Urinary bladder (tissue), 4 donors: ENCODE measurements around the gene FIZ1. TPM values are rescaled to one million over a fixed set of nuclear protein-coding genes. Genes with fewer than 3 reads are reported as not detected.

ENCODE experiments used
- DNase-seq: peaks from one replicate; pipeline ENCODE4 v3.0.0-alpha.2; 2015; ENCODE audit errors: extremely low spot score
- H3K27ac ChIP-seq: one replicate; pipeline ENCODE4 v1.5.1; 2013; ENCODE audit warnings: low read depth, mild to moderate bottlenecking, moderate library complexity
- H3K36me3 ChIP-seq: one replicate; pipeline ENCODE4 v1.6.1; 2013; ENCODE audit warnings: mild to moderate bottlenecking, moderate library complexity; ENCODE audit not compliant: insufficient read depth
- H3K4me1 ChIP-seq: one replicate; pipeline ENCODE4 v1.6.1; 2013; ENCODE audit warnings: mild to moderate bottlenecking, moderate library complexity; ENCODE audit not compliant: insufficient read depth
- H3K4me3 ChIP-seq: one replicate; pipeline ENCODE4 v1.5.1; 2013; ENCODE audit warnings: low read depth, low read length
- WGBS: extraction: QIAGEN DNeasy Blood & Tissue Kit; methylation state at CpG from one replicate; pipeline ENCODE4 v1.1.7; 2013; 5-methylcytosine and 5-hydroxymethylcytosine counted together
- polyA plus RNA-seq: library from polyadenylated mRNA; stranded (reverse); fragments of 200-250 nt; gene quantifications from one replicate; pipeline ENCODE4 v1.2.3, GENCODE V29; 2013
- total RNA-seq: library from RNA; depleted of rRNA; stranded (reverse); fragments of >200 nt; gene quantifications from one replicate; pipeline ENCODE4 v1.2.3, GENCODE V29; 2014
- donor health status: healthy with polysubstance abuse.
- donor health status: healthy.

Gene FIZ1
- total and polyA plus RNA-seq, 2 donors, result 2.3 to 11.1 TPM

DNA sequence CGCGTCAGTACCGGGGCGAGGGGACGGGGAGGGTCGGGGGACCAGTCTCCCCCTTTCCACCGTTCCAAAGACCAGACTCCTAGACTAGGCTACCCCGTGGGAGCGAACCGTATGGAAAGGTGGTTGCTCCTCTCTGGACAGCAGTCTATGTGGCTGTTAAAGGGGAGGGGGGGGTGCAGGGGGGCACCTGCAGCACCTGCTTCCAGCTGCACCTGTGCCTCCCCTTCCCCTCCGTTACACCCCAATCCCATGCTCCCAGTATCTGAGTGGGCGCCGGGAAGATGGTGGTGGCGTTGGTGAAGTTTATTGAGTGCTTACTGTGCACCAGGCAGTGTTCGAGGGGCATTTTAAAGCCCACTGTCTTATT is 1.3 kb upstream of the FIZ1 start:
- 6% methylated on average over 15 of the region's 15 CpGs for whole genome bisulfite sequencing
- Histone ChIP-seq H3K27ac (peak overlapping the region; percentile 65), H3K4me1 (no peaks in the 10 kb centered on the region), H3K36me3 (no peaks in the 10 kb centered on the region), H3K4me3 (peak overlapping the region; percentile 67)
- DNase-seq, result no peak

DNA sequence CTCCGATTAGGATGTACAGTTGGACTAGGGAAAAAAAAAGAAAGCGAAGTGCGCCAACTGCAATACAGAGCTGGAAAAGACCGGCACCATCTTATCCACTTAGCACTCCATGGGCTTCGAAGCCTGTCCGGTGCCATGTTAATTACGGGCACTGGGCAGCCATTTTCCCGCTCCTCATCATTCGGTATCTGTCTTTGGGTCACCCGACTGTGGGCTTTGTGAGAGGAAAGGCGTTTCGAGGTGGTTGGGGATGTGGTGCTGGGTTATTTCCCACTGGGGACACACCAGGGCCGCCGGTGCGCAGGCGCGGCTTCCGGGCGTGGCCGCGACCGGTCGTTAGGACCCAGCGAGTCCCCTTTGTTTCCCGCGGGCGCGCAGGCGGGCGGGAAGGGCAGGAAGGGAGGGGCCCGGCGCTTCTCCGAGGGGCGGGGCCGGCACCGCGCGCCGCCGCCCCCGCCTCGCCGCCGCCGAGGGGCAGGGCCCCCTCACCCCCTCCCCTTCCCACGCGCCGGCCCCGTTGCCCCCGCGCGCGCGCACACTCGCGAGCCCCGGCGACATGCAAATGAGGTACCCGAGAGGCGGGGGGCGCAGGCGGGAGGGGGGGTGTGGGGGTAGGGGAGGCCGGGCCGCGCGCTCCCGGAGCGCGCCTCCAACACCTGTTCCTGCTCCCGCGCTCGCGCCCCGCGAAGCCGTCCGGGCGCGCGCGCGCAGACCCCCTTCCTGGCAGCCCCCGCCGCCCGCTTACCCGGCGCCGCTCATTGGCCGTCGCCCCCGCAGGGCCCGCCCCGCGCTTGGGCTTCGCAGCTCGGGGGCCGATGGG is 735 bp upstream of the FIZ1 start, which contains the start of gene ZNF524:
ZNF524 (plus strand) TSS at position 447 of the 820 bp plus-strand sequence. CDS start 1,825 bp downstream, outside the sequence.
- WGBS, result under 1% methylated on average over 97 of the region's 97 CpGs
- H3K4me3 ChIP-seq, result peak within 1 kb of the TSS; percentile 67

DNA sequence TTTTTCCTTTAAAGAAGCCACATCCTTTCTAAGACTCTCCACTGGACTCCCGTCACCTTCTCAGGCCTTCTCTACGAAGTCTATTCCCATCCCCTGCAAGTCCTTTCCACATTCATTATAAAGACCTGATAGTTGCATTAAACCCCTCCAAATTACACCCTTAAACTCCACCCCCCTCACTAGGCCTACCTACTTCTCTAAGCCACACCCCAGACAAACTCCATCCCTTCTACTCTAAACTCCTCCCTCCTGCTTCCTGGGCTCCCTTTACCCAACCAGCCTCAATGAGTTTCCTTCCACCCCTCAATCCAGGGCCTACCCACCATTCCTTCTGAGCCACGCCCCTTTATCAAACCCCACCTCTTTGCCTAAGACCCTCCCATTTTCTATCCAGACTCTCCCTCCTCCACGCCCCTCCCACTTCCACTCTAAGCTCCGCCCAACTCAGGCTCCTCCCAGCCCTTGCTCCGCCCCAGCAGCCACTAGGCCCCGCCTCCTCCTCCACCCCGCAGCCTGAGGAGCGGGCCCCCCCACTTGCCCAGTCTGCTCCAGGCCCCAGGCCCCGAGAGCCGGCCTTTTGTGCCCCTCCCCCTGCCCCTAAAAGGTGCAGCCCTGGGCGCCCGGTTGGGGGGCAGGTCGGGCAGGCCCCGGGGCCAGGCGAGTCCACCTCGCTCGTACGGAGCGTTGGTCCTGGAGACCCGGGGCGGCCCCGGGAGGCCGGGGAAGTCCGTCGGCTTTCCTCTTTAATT is 424 bp downstream of the FIZ1 start:
- H3K4me3 ChIP-seq, result peak overlapping the region; percentile 67
- WGBS, result 7% methylated on average over 26 of the region's 26 CpGs

More for the DNA sequence above, 735 bp upstream of the FIZ1 start, which contains the start of gene ZNF524:
- Histone ChIP-seq H3K27ac (peak within 1 kb of the TSS; percentile 95), H3K4me1 (no peaks in the 10 kb centered on the region), H3K36me3 (no peaks in the 10 kb centered on the region)
- peak; percentile 89 for DNase-seq

DNA sequence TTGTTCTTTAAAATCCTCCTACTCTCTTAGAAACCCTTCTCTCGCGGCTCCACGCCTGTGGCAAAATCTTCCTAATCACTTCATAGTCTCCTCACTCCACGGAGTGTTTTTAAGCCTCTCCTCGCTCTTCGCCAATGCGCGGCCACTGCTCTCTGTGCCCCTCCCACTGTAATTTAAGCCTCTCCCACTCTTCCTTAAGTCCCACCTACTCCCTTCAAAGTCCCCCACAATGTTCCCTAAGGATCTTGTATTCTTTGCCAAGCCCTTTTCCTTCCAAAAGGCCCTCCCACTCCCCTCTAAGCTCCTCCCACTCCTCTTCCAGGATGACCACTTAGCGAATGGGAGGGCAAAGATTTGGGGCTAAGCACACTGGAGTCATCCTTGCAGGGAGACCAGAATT is 1.3 kb downstream of the FIZ1 start:
- no peak for DNase-seq
- Histone ChIP-seq H3K4me3 (no peak overlapping the region), H3K36me3 (no peaks in the 10 kb centered on the region), H3K4me1 (no peaks in the 10 kb centered on the region), H3K27ac (no peak overlapping the region)
- 85% methylated on average over 9 of the region's 9 CpGs for WGBS

More for the DNA sequence above, 424 bp downstream of the FIZ1 start:
- no peaks in the 10 kb centered on the region for H3K36me3 ChIP-seq
- H3K4me1 ChIP-seq, result no peaks in the 10 kb centered on the region
- DNase-seq, result peak; percentile 80
- H3K27ac ChIP-seq, result peak overlapping the region; percentile 95

DNA sequence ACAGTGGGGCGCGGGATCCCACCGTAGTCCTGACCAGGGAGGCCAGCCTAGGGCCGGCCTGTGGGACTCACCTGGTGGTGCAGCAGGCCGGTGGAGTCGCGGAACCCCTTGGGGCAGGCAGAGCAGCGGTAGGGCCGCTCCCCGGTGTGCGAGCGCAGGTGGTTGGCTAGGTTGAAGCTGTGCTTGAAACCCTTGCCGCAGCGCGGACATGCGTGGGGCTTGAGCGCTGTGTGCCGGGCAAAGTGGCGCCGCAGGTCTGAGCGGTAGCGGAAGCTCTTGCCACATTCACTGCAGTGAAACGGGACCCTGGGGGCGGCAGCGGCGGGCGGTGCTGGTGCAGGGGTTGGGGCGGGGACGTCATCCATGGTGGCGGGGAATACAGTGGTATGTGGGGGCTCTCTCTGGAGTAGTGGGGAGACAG is 1.8 kb downstream of the FIZ1 start:
- H3K36me3 ChIP-seq, result no peaks in the 10 kb centered on the region
- no peak overlapping the region for H3K27ac ChIP-seq
- no peak overlapping the region for H3K4me3 ChIP-seq
- WGBS, result 97% methylated on average over 30 of the region's 30 CpGs
- H3K4me1 ChIP-seq, result no peaks in the 10 kb centered on the region
- DNase-seq, result no peak

GRCh38 chr19:55596304-55596703 is 3.0 kb downstream of the FIZ1 start:
- Histone ChIP-seq H3K36me3 (no peaks in the 10 kb centered on the region), H3K4me3 (no peak overlapping the region), H3K4me1 (no peaks in the 10 kb centered on the region), H3K27ac (no peak overlapping the region)
- no peak for DNase-seq
- WGBS, result 95% methylated on average over 3 of the region's 3 CpGs

- Histone ChIP-seq H3K4me3 (no peak overlapping the region), H3K27ac (no peak overlapping the region), H3K36me3 (no peaks in the 10 kb centered on the region), H3K4me1 (no peaks in the 10 kb centered on the region)
- WGBS, result 91% methylated on average over 4 of the region's 4 CpGs
- no peak for DNase-seq
Measured at GRCh38 chr19:55594996-55595545, 4.2 kb downstream of the FIZ1 start.

GRCh38 chr19:55593096-55593772 is 6.1 kb downstream of the FIZ1 start:
- no peak overlapping the region for H3K27ac ChIP-seq
- no peak for DNase-seq
- H3K36me3 ChIP-seq, result no peaks in the 10 kb centered on the region
- no peak overlapping the region for H3K4me3 ChIP-seq
- 80% methylated on average over 68 of the region's 68 CpGs for WGBS
- H3K4me1 ChIP-seq, result no peaks in the 10 kb centered on the region

DNA sequence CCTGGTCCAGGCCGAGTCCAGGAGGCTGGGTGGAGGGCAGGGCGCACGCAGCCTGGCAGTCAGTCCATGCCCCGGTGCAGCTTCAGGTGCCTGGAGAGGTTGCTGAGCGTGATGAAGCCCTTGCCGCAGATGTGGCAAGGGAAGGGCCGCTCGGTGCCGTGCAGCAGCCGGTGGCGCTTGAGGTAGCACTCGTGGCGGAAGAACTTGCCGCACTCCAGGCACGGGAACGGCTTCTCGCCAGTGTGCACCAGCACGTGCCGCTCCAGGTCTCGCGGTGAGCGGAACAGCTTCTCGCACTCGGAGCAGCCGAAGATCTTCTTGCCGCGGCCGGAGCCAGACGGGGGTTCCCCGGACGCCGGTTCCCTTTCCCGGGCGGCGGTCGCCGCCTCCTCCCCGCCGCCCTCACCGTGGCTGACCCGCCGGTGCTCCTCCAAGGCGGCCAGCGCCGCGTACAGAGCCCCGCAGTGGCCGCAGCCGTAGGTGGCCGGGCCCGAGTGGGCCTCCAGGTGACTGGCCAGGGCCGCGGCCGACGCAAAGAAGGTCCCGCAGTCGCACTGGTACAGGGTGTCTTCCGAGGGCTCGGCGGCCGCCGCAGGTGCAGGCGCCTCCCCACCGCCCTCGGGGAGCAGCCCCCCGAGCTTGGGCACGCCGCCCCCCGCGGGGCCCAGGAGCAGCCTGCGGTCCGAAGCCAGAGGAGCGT is 6.8 kb downstream of the FIZ1 start:
- H3K4me3 ChIP-seq, result no peak overlapping the region
- WGBS, result 85% methylated on average over 73 of the region's 73 CpGs
- H3K27ac ChIP-seq, result no peak overlapping the region
- DNase-seq, result no peak
- no peaks in the 10 kb centered on the region for H3K4me1 ChIP-seq
- no peaks in the 10 kb centered on the region for H3K36me3 ChIP-seq

- DNase-seq, result no peak
- 80% methylated on average over 10 of the region's 10 CpGs for WGBS
- H3K36me3 ChIP-seq, result no peaks in the 10 kb centered on the region
- H3K27ac ChIP-seq, result no peak overlapping the region
- H3K4me3 ChIP-seq, result no peak overlapping the region
- H3K4me1 ChIP-seq, result no peaks in the 10 kb centered on the region
Measured at GRCh38 chr19:55591555-55591954, 7.8 kb downstream of the FIZ1 start.

- Histone ChIP-seq H3K27ac (no peak overlapping the region), H3K4me3 (no peak overlapping the region), H3K4me1 (no peaks in the 10 kb centered on the region), H3K36me3 (no peaks in the 10 kb centered on the region)
- WGBS, result 83% methylated on average over 10 of the region's 10 CpGs
- DNase-seq, result no peak
Measured at GRCh38 chr19:55590617-55591016, 8.7 kb downstream of the FIZ1 start.

- H3K36me3 ChIP-seq, result no peaks in the 10 kb centered on the region
- no peak for DNase-seq
- H3K27ac ChIP-seq, result no peak overlapping the region
- 61% methylated on average over 7 of the region's 7 CpGs for WGBS
- no peaks in the 10 kb centered on the region for H3K4me1 ChIP-seq
- H3K4me3 ChIP-seq, result no peak overlapping the region
Measured at GRCh38 chr19:55590109-55590508, 9.2 kb downstream of the FIZ1 start.

DNA sequence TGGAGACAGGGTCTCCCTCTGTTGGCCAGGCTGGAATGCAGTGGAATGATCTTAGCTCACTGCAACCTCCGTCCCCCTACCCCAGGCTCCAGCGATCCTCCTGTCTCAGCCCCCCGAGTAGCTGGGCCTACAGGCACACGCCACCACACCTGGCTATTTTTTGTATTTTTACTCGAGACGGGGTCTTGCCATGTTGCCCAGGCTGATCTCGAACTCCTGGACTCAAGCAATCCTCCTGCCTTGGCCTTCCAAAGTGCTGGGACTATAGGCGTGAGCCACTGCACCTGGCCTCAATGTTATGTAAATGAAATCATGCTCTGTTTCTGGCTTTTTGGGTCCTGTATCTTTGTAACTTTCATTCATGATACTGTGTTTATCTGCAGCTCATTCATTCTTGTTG is 10.6 kb downstream of the FIZ1 start:
- WGBS, result 89% methylated on average over 8 of the region's 8 CpGs
- no peaks in the 10 kb centered on the region for H3K36me3 ChIP-seq

More for the DNA sequence above, 10.6 kb downstream of the FIZ1 start:
- Histone ChIP-seq H3K27ac (no peak overlapping the region), H3K4me3 (no peak overlapping the region), H3K4me1 (no peaks in the 10 kb centered on the region)
- no peak for DNase-seq
